Mesothelial cell of epicardium (in vitro differentiated cells): Measurements from ENCODE around the gene EML6. TPM values are rescaled to one million over a fixed set of nuclear protein-coding genes. Genes with fewer than 3 reads are reported as not detected.

Experiments used
- DNase-seq, 2 experiments: peaks; one replicate each; pipeline ENCODE4 v3.0.0; 2021; ENCODE audit warnings: low spot score in 2 of 2; ENCODE audit not compliant: unreplicated experiment in 2 of 2
- H3K27ac Mint-ChIP-seq: 2 replicates; pipeline ENCODE4 v1.8.0; 2021; ENCODE audit warnings: mixed read lengths
- H3K27me3 Mint-ChIP-seq: 2 replicates; pipeline ENCODE4 v1.8.0; 2021; ENCODE audit warnings: low read depth, mixed read lengths
- H3K36me3 Mint-ChIP-seq: 2 replicates; pipeline ENCODE4 v1.8.0; 2021; ENCODE audit warnings: mixed read lengths
- H3K4me1 Mint-ChIP-seq: 2 replicates; pipeline ENCODE4 v1.8.0; 2021; ENCODE audit warnings: mixed read lengths
- H3K4me3 Mint-ChIP-seq: 2 replicates; pipeline ENCODE4 v1.8.0; 2021; ENCODE audit warnings: mild to moderate bottlenecking, moderate library complexity, mixed read lengths
- H3K9me3 Mint-ChIP-seq: 2 replicates; pipeline ENCODE4 v1.8.0; 2021; ENCODE audit warnings: mixed read lengths
- CTCF ChIP-seq: fragments of 200-600 bp; sonication (generic); IDR thresholded peaks from one replicate; pipeline ENCODE4 v1.5.0; 2021; ENCODE audit warnings: antibody characterized with exemption; ENCODE audit not compliant: unreplicated experiment
- total RNA-seq: library from RNA; stranded (reverse); gene quantifications from 3 replicates; pipeline ENCODE4 v1.2.1, GENCODE V29; 2021

EML6 gene
- total RNA-seq, 1 donor from 2014 or later, result 2.3 TPM

- H3K36me3 Mint-ChIP-seq, result peaks cover 24% of the 10 kb centered on the region
- peaks cover 8% of the 10 kb centered on the region for H3K4me1 Mint-ChIP-seq
- H3K9me3 Mint-ChIP-seq, result no peaks in the 10 kb centered on the region
- TF ChIP-seq CTCF, result no peak
- no peak overlapping the region for H3K4me3 Mint-ChIP-seq
- DNase-seq, result no peak
- H3K27ac Mint-ChIP-seq, result no peak overlapping the region
- H3K27me3 Mint-ChIP-seq, result no peaks in the 10 kb centered on the region
These were observed 246.5 kb downstream of the EML6 start for GRCh38 chr2:54969940-54970338.

DNA sequence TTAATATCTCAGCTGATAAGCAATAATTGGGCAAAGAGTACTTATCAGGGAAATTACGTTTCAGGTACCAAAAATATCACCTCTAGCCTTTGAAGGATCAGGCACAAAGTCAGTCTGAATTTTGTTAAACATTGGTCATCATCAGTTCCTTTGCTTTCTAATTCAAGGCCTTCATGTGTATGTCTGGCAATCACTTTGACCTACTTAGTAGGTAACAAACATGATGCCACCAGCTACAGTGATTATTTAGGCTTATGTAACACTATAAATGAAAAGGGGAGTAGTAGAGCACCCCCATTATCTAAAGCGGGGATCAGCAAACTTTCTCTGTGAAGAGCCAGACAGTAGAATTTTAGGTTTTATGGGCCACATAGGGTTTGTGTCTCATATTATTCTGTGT is 251.7 kb downstream of the EML6 start:
- H3K4me1 Mint-ChIP-seq, result peaks cover 27% of the 10 kb centered on the region
- H3K27ac Mint-ChIP-seq, result no peak overlapping the region
- no peak overlapping the region for H3K4me3 Mint-ChIP-seq
- no peak for DNase-seq
- no peaks in the 10 kb centered on the region for H3K9me3 Mint-ChIP-seq
- TF ChIP-seq CTCF, result no peak
- H3K27me3 Mint-ChIP-seq, result no peaks in the 10 kb centered on the region
- peaks cover 18% of the 10 kb centered on the region for H3K36me3 Mint-ChIP-seq

GRCh38 chr2:54975598-54976492 is 252.4 kb downstream of the EML6 start:
- no peak for DNase-seq
- peaks cover 32% of the 10 kb centered on the region for H3K4me1 Mint-ChIP-seq

GRCh38 chr2:54977149-54977548 is 253.7 kb downstream of the EML6 start:
- no peak for DNase-seq
- H3K4me1 Mint-ChIP-seq, result peaks cover 32% of the 10 kb centered on the region
- peaks cover 18% of the 10 kb centered on the region for H3K36me3 Mint-ChIP-seq
- no peaks in the 10 kb centered on the region for H3K27me3 Mint-ChIP-seq
- TF ChIP-seq CTCF, result no peak
- H3K9me3 Mint-ChIP-seq, result no peaks in the 10 kb centered on the region
- no peak overlapping the region for H3K4me3 Mint-ChIP-seq
- H3K27ac Mint-ChIP-seq, result peak overlapping the region; percentile 18

More at GRCh38 chr2:54975598-54976492, 252.4 kb downstream of the EML6 start:
- Mint-ChIP-seq H3K27ac (peak overlapping the region; percentile 30), H3K36me3 (peaks cover 18% of the 10 kb centered on the region), H3K4me3 (no peak overlapping the region), H3K27me3 (no peaks in the 10 kb centered on the region), H3K9me3 (no peaks in the 10 kb centered on the region)
- TF ChIP-seq CTCF, result no peak

GRCh38 chr2:54979321-54980044 is 256.0 kb downstream of the EML6 start:
- Mint-ChIP-seq H3K4me3 (no peak overlapping the region), H3K4me1 (peaks cover 33% of the 10 kb centered on the region), H3K27me3 (no peaks in the 10 kb centered on the region), H3K36me3 (peaks cover 20% of the 10 kb centered on the region), H3K27ac (peak overlapping the region; percentile 39), H3K9me3 (no peaks in the 10 kb centered on the region)
- no peak for TF ChIP-seq CTCF
- DNase-seq, result no peak
